ENCODE results near the gene SNED1. TPM values are rescaled to one million over a fixed set of nuclear protein-coding genes. Genes with fewer than 3 reads are reported as not detected.

SNED1 gene
- total and polyA plus RNA-seq, 2 experiments from 2014 or later = 1.5 to 2.8 TPM

DNA sequence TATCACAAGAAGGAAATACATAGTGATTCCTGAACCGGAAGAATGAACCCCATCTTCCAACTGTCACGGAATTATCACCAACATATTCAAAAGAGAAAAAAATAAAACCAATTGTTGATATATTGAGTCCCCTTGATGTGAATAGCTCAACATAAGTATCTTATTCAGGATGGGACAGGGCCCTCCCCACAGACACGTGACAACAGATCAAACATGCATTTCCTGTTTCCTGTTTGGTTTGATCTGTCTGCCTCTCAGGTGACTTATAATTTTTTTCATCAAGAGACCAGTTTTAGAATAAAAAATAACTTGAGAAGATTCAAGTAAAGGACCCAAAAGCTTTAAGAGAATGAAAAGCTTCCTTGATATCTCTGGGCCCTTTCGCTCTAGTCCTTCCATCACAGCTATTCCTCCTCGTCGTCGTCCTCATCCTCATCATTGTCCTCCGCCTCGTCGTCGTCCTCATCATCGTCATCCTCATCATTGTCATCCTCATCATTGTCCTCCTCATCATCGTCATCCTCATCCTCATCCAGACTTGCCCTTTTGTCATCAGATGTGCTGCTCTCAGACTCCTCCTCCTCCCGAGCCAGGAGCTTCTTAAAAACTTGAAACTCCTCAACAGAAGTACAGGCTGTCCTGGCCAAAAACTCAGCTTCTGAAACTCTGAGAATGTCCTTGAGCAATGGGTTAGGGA is 97.3 kb downstream of the SNED1 start:
- no peak overlapping the region for H3K27ac Mint-ChIP-seq

More for the DNA sequence above, 97.3 kb downstream of the SNED1 start:
- no peaks in the 10 kb centered on the region for H3K9me3 Mint-ChIP-seq
- DNase-seq (ENCODE audit: low spot score) (no peak), ATAC-seq (no peak)
- Histone ChIP-seq H4K20me1 (replicated peaks; ENCODE audit: insufficient read depth) (peaks cover 27% of the 10 kb centered on the region), H3K79me2 (replicated peaks; ENCODE audit: insufficient read depth) (peaks cover 45% of the 10 kb centered on the region), H3K4me3 (no peak overlapping the region), H3F3A (replicated peaks; ENCODE audit: low read depth) (no peaks in the 10 kb centered on the region), H3K4me2 (no peak overlapping the region), H3K27me3 (ENCODE audit: insufficient read depth) (no peaks in the 10 kb centered on the region), H2AFZ (no peak overlapping the region), H3K9me2 (ENCODE audit: insufficient read depth) (no peaks in the 10 kb centered on the region), H3K27ac (ENCODE audit: low read depth) (no peak overlapping the region), H3K36me3 (ENCODE audit: insufficient read depth) (peaks cover 22% of the 10 kb centered on the region), H3K4me1 (ENCODE audit: insufficient read depth) (peaks cover 11% of the 10 kb centered on the region; the same call in 1 of the 2 replicates)
- TF ChIP-seq STAT1 (IDR thresholded peaks at IDR 0.05; ENCODE audit: unreplicated experiment) (no peak), EZH2phosphoT487 (IDR thresholded peaks at IDR 0.05; ENCODE audit: unreplicated experiment) (no peak), REST (IDR thresholded peaks at IDR 0.05; ENCODE audit: unreplicated experiment) (no peak), EZH2 (IDR thresholded peaks at IDR 0.05; ENCODE audit: low read depth, unreplicated experiment) (no peak), ZNF331 (CRISPR knock-in tag; IDR thresholded peaks at IDR 0.05; ENCODE audit: low read depth) (no peak), CREB1 (CRISPR knock-in tag; IDR thresholded peaks at IDR 0.05; ENCODE audit: low read depth) (no peak), NANOG (IDR thresholded peaks at IDR 0.05; ENCODE audit: borderline replicate concordance) (no peak)
- TF ChIP-seq, protein P1, sequence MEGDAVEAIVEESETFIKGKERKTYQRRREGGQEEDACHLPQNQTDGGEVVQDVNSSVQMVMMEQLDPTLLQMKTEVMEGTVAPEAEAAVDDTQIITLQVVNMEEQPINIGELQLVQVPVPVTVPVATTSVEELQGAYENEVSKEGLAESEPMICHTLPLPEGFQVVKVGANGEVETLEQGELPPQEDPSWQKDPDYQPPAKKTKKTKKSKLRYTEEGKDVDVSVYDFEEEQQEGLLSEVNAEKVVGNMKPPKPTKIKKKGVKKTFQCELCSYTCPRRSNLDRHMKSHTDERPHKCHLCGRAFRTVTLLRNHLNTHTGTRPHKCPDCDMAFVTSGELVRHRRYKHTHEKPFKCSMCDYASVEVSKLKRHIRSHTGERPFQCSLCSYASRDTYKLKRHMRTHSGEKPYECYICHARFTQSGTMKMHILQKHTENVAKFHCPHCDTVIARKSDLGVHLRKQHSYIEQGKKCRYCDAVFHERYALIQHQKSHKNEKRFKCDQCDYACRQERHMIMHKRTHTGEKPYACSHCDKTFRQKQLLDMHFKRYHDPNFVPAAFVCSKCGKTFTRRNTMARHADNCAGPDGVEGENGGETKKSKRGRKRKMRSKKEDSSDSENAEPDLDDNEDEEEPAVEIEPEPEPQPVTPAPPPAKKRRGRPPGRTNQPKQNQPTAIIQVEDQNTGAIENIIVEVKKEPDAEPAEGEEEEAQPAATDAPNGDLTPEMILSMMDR (conservative IDR thresholded peaks at IDR 0.05; ENCODE audit: low read depth in 2 of 2) = no peak
- H3K4me3 Mint-ChIP-seq = no peak overlapping the region
- peaks cover 9% of the 10 kb centered on the region for H3K27me3 Mint-ChIP-seq (ENCODE audit: insufficient read depth, low read depth, poor library complexity)
- H3K36me3 Mint-ChIP-seq (ENCODE audit: low read depth) = peaks cover 55% of the 10 kb centered on the region
- H3K4me1 Mint-ChIP-seq = peaks cover 13% of the 10 kb centered on the region

All from GM23338 (cell line).